H1 (cell line): Measurements from ENCODE around the gene HOXB4. TPM values are rescaled to one million over a fixed set of nuclear protein-coding genes. Genes with fewer than 3 reads are reported as not detected.

Experiments
- CBX8 ChIP-seq: fragments of 300-800, 300-1000 bp; sonication (generic); IDR thresholded peaks from 2 replicates; pipeline ENCODE4 v1.7.1; 2016; ENCODE audit warnings: low read depth, low read length, borderline replicate concordance
- CREB1 ChIP-seq: IDR thresholded peaks from 2 replicates; pipeline ENCODE4 v1.6.1; 2012; ENCODE audit warnings: inconsistent platforms
- EZH2 ChIP-seq: fragments of 200-600 bp; sonication (generic); IDR thresholded peaks from 2 replicates; pipeline ENCODE4 v1.7.1; 2012; ENCODE audit warnings: low read depth, mild to moderate bottlenecking, moderate library complexity, low read length, inconsistent platforms; ENCODE audit not compliant: severe bottlenecking
- SIN3A ChIP-seq, 2 experiments: IDR thresholded peaks in 1 of 2; conservative IDR thresholded peaks in 1 of 2; 2 replicates each; pipeline ENCODE4 v1.6.1; 2011 to 2012; ENCODE audit warnings: low read length in 2 of 2, improper control_type of control experiment in 1 of 2, low read depth in 1 of 2, mild to moderate bottlenecking in 1 of 2
- TCF12 ChIP-seq: IDR thresholded peaks from 2 replicates; pipeline ENCODE4 v1.6.1; 2011; ENCODE audit warnings: low read depth, mild to moderate bottlenecking, low read length
- ZNF274 ChIP-seq: IDR thresholded peaks from 2 replicates; pipeline ENCODE4 v1.7.0; 2012; ENCODE audit warnings: low read length, borderline replicate concordance; ENCODE audit errors: extremely low read depth
- polyA plus RNA-seq, 7 experiments: library from polyadenylated mRNA; depleted of rRNA in 3 of 7; stranded (reverse) in 5 of 7; unstranded in 2 of 7; fragments of >200 nt in 5 of 7; fragments of 200-250 nt in 2 of 7; gene quantifications; 1 replicate in 5 of 7; 2 replicates in 1 of 7; 4 replicates in 1 of 7; pipeline versions ENCODE4 v1.2.1 to v1.2.3, GENCODE V29; 2011 to 2013; ENCODE audit warnings: missing spikeins in 2 of 7, mixed read lengths in 2 of 7
- total RNA-seq: library from RNA; stranded (reverse); fragmentation: NEBNext Ultra II Directional; extraction: Animal tissue kit (Norgen Biotek cat#: 25700); gene quantifications from 2 replicates; pipeline ENCODE4 v1.2.1, GENCODE V29; 2021
- TF ChIP-seq, protein P1 (sequence below): IDR thresholded peaks from 2 replicates; pipeline ENCODE4 v1.6.1; 2012; ENCODE audit warnings: inconsistent platforms
- TF ChIP-seq, protein P2 (sequence below): fragments of 300-600 bp; sonication (generic); IDR thresholded peaks from 2 replicates; pipeline ENCODE4 v1.7.1; 2012; ENCODE audit warnings: low read length, moderate library complexity, mild to moderate bottlenecking, inconsistent platforms; ENCODE audit not compliant: insufficient replicate concordance

Gene HOXB4
- total and polyA plus RNA-seq, 2 of the 8 experiments (the other 6 are each of a cell fraction or from before 2014, with no cell fraction given), result not detected

DNA sequence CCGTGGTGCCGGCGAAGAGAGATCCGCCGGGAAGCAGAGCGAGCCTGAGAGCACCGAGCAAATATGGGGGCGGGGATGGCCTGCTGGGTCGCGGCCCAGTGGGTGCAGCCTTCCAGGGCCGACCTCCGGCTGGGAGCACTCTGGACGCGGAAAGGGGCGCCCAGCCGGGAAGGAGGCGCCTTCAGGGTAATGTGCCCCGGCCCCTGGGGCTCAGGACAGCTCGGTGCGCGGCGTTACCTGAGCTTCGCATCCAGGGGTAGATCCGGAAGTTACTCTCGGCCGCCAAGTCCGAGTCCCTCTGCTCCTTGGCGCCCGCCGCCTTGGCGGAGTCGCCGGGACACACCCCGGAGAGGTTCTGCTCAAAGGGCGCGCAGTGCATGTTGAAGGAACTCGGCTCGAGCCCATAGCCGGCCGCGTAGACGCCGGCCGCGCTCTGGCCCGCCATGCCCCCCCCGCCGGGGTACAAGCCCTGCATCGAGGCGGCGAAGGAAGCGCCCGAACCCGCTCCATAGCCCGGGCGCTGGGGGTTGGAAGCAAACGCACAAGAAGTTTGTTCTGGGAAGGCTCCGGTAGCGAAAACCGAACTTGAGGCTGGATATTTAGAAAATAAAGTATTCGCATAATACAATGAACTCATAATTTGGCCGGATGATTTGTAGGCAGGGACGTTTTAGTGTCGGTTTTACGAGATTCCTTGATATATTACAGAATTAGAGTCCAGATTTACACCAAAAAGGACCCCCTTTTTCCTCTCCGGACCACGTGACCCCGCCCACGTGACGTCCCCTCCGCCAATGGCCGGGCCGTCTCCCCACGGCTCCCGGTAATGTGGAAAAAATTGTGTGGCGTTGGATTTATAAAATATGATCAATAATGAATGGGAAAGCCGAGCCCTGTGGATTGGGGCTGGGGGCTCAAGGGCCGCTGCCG, 32.4 kb upstream of the HOXB4 start, which contains the start of gene HOXB7 (continued):
- TF ChIP-seq, protein P1, sequence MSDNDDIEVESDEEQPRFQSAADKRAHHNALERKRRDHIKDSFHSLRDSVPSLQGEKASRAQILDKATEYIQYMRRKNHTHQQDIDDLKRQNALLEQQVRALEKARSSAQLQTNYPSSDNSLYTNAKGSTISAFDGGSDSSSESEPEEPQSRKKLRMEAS, result peak; percentile 18; the same call in 1 of the 2 replicates
- TF ChIP-seq ZNF274 (no peak), SIN3A (conservative IDR thresholded peaks at IDR 0.05 in 1 of 2, IDR thresholded peaks at IDR 0.05 in 1 of 2; ENCODE audit: low read depth in 1 of 2, low read length in 2 of 2) (no peak), EZH2 (peak; percentile 99), CREB1 (no peak), TCF12 (0 out of 2 replicates have a peak, but pooled peaks have one; percentile 5), CBX8 (0 out of 2 replicates have a peak, but pooled peaks have one; percentile 29)
- TF ChIP-seq, protein P2, sequence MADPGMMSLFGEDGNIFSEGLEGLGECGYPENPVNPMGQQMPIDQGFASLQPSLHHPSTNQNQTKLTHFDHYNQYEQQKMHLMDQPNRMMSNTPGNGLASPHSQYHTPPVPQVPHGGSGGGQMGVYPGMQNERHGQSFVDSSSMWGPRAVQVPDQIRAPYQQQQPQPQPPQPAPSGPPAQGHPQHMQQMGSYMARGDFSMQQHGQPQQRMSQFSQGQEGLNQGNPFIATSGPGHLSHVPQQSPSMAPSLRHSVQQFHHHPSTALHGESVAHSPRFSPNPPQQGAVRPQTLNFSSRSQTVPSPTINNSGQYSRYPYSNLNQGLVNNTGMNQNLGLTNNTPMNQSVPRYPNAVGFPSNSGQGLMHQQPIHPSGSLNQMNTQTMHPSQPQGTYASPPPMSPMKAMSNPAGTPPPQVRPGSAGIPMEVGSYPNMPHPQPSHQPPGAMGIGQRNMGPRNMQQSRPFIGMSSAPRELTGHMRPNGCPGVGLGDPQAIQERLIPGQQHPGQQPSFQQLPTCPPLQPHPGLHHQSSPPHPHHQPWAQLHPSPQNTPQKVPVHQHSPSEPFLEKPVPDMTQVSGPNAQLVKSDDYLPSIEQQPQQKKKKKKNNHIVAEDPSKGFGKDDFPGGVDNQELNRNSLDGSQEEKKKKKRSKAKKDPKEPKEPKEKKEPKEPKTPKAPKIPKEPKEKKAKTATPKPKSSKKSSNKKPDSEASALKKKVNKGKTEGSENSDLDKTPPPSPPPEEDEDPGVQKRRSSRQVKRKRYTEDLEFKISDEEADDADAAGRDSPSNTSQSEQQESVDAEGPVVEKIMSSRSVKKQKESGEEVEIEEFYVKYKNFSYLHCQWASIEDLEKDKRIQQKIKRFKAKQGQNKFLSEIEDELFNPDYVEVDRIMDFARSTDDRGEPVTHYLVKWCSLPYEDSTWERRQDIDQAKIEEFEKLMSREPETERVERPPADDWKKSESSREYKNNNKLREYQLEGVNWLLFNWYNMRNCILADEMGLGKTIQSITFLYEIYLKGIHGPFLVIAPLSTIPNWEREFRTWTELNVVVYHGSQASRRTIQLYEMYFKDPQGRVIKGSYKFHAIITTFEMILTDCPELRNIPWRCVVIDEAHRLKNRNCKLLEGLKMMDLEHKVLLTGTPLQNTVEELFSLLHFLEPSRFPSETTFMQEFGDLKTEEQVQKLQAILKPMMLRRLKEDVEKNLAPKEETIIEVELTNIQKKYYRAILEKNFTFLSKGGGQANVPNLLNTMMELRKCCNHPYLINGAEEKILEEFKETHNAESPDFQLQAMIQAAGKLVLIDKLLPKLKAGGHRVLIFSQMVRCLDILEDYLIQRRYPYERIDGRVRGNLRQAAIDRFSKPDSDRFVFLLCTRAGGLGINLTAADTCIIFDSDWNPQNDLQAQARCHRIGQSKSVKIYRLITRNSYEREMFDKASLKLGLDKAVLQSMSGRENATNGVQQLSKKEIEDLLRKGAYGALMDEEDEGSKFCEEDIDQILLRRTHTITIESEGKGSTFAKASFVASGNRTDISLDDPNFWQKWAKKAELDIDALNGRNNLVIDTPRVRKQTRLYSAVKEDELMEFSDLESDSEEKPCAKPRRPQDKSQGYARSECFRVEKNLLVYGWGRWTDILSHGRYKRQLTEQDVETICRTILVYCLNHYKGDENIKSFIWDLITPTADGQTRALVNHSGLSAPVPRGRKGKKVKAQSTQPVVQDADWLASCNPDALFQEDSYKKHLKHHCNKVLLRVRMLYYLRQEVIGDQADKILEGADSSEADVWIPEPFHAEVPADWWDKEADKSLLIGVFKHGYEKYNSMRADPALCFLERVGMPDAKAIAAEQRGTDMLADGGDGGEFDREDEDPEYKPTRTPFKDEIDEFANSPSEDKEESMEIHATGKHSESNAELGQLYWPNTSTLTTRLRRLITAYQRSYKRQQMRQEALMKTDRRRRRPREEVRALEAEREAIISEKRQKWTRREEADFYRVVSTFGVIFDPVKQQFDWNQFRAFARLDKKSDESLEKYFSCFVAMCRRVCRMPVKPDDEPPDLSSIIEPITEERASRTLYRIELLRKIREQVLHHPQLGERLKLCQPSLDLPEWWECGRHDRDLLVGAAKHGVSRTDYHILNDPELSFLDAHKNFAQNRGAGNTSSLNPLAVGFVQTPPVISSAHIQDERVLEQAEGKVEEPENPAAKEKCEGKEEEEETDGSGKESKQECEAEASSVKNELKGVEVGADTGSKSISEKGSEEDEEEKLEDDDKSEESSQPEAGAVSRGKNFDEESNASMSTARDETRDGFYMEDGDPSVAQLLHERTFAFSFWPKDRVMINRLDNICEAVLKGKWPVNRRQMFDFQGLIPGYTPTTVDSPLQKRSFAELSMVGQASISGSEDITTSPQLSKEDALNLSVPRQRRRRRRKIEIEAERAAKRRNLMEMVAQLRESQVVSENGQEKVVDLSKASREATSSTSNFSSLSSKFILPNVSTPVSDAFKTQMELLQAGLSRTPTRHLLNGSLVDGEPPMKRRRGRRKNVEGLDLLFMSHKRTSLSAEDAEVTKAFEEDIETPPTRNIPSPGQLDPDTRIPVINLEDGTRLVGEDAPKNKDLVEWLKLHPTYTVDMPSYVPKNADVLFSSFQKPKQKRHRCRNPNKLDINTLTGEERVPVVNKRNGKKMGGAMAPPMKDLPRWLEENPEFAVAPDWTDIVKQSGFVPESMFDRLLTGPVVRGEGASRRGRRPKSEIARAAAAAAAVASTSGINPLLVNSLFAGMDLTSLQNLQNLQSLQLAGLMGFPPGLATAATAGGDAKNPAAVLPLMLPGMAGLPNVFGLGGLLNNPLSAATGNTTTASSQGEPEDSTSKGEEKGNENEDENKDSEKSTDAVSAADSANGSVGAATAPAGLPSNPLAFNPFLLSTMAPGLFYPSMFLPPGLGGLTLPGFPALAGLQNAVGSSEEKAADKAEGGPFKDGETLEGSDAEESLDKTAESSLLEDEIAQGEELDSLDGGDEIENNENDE, result no peak
